Naive B cell (primary cell): ENCODE measurements around the gene SLC5A8. TPM values are rescaled to one million over a fixed set of nuclear protein-coding genes. Genes with fewer than 3 reads are reported as not detected.
A peak's percentile ranks its signal among the peaks of the same experiment; 100 is the strongest.

Experiments used
- ATAC-seq, 2 donors: fragments of 150-1000 bp; cut with Tn5 transposase; 2 replicates each; pipeline ENCODE4 v1.10.0; 2021; ENCODE audit warnings: low read depth in 2 of 2, mild to moderate bottlenecking in 2 of 2, moderate library complexity in 2 of 2
- DNase-seq: peaks from one replicate; pipeline ENCODE4 v3.0.0; 2022
- H3K27ac Mint-ChIP-seq, 6 donors: one replicate each; pipeline ENCODE4 v1.8.0; 2020 to 2022; ENCODE audit warnings: mild to moderate bottlenecking in 6 of 6, mixed read lengths in 6 of 6, moderate library complexity in 5 of 6, inconsistent platforms in 2 of 6
- H3K27me3 Mint-ChIP-seq, 3 donors: one replicate each; pipeline ENCODE4 v1.8.0; 2021 to 2022; ENCODE audit warnings: mixed read lengths in 3 of 3, mild to moderate bottlenecking in 1 of 3
- H3K36me3 Mint-ChIP-seq, 2 donors: one replicate each; pipeline ENCODE4 v1.8.0; 2020 to 2022; ENCODE audit warnings: mixed read lengths in 2 of 2, inconsistent platforms in 1 of 2, mild to moderate bottlenecking in 1 of 2
- H3K4me1 Mint-ChIP-seq, 3 donors: one replicate each; pipeline ENCODE4 v1.8.0; 2020 to 2022; ENCODE audit warnings: mixed read lengths in 3 of 3, inconsistent platforms in 1 of 3, mild to moderate bottlenecking in 1 of 3, moderate library complexity in 1 of 3
- H3K4me3 Mint-ChIP-seq, 8 donors: one replicate each; pipeline ENCODE4 v1.8.0; 2020 to 2022; ENCODE audit warnings: mild to moderate bottlenecking in 8 of 8, mixed read lengths in 8 of 8, moderate library complexity in 8 of 8, inconsistent platforms in 2 of 8
- H3K9me3 Mint-ChIP-seq, 7 donors: one replicate each; pipeline ENCODE4 v1.8.0; 2020 to 2022; ENCODE audit warnings: mixed read lengths in 7 of 7, mild to moderate bottlenecking in 5 of 7, inconsistent platforms in 2 of 7, moderate library complexity in 1 of 7
- polyA plus RNA-seq, 6 donors: library from polyadenylated mRNA; unstranded; fragments of 300-500 nt; fragmentation: Illumina TruSeq; gene quantifications; one replicate each; pipeline ENCODE4 v1.2.3, GENCODE V29; 2021; ENCODE audit warnings: low read depth in 6 of 6

Gene SLC5A8
- not detected for polyA plus RNA-seq

- no peak for ATAC-seq
- DNase-seq, result no peak
- Mint-ChIP-seq H3K9me3 (peaks cover 0 to 14% (median 6%) of the 10 kb centered on the region in 7 donors), H3K4me1 (no peaks in the 10 kb centered on the region), H3K36me3 (peaks cover 0 to 7% of the 10 kb centered on the region in 2 donors), H3K27me3 (peaks cover 21 to 43% (median 28%) of the 10 kb centered on the region in 3 donors), H3K4me3 (no peak within 1 kb of the TSS), H3K27ac (no peak within 1 kb of the TSS)
Measured at GRCh38 chr12:101209319-101210302, at the start of gene SLC5A8. TSS of gene SLC5A8 (minus strand) at chr12:101210238. CDS start at chr12:101209848, 390 bp downstream.

GRCh38 chr12:101257357-101257756, 47.3 kb upstream of the SLC5A8 start:
- H3K27ac Mint-ChIP-seq, result no peak overlapping the region
- H3K27me3 Mint-ChIP-seq, result peaks cover 5 to 12% (median 9%) of the 10 kb centered on the region in 3 donors
- no peaks in the 10 kb centered on the region for H3K4me1 Mint-ChIP-seq
- ATAC-seq (no peak), DNase-seq (no peak)
- H3K9me3 Mint-ChIP-seq, result peaks cover 0 to 13% (median 6%) of the 10 kb centered on the region in 7 donors
- no peaks in the 10 kb centered on the region for H3K36me3 Mint-ChIP-seq
- peak overlapping the region in 1 of 8 donors; percentile 8 for H3K4me3 Mint-ChIP-seq

GRCh38 chr12:101256266-101256665, 46.2 kb upstream of the SLC5A8 start:
- no peak overlapping the region for H3K27ac Mint-ChIP-seq
- H3K36me3 Mint-ChIP-seq, result no peaks in the 10 kb centered on the region
- H3K4me1 Mint-ChIP-seq, result no peaks in the 10 kb centered on the region
- H3K27me3 Mint-ChIP-seq, result peaks cover 5 to 13% (median 9%) of the 10 kb centered on the region in 3 donors
- no peak for ATAC-seq
- peaks cover 0 to 13% (median 6%) of the 10 kb centered on the region in 7 donors for H3K9me3 Mint-ChIP-seq
- no peak for DNase-seq
- H3K4me3 Mint-ChIP-seq, result no peak overlapping the region

- Mint-ChIP-seq H3K9me3 (peaks cover 0 to 8% (median 3%) of the 10 kb centered on the region in 7 donors), H3K4me3 (no peak overlapping the region), H3K27ac (no peak overlapping the region), H3K36me3 (peaks cover 0 to 4% of the 10 kb centered on the region in 2 donors), H3K27me3 (peaks cover 0 to 6% (median 0%) of the 10 kb centered on the region in 3 donors), H3K4me1 (no peaks in the 10 kb centered on the region)
- ATAC-seq (no peak), DNase-seq (no peak)
Measured at GRCh38 chr12:101243616-101244015, 33.6 kb upstream of the SLC5A8 start.

- Mint-ChIP-seq H3K36me3 (peaks cover 0 to 7% of the 10 kb centered on the region in 2 donors), H3K27ac (no peak overlapping the region), H3K4me1 (no peaks in the 10 kb centered on the region), H3K9me3 (peaks cover 0 to 12% (median 6%) of the 10 kb centered on the region in 7 donors), H3K27me3 (peaks cover 0 to 11% (median 0%) of the 10 kb centered on the region in 3 donors), H3K4me3 (no peak overlapping the region)
- no peak for DNase-seq
- no peak for ATAC-seq
Measured at GRCh38 chr12:101243074-101243473, 33.0 kb upstream of the SLC5A8 start.

- no peak for DNase-seq
- Mint-ChIP-seq H3K4me3 (no peak overlapping the region), H3K36me3 (peaks cover 0 to 7% of the 10 kb centered on the region in 2 donors), H3K4me1 (no peaks in the 10 kb centered on the region), H3K27ac (no peak overlapping the region), H3K27me3 (peaks cover 0 to 7% (median 0%) of the 10 kb centered on the region in 3 donors), H3K9me3 (peaks cover 0 to 12% (median 6%) of the 10 kb centered on the region in 7 donors)
- ATAC-seq, result no peak
Measured at GRCh38 chr12:101238800-101239329, 28.8 kb upstream of the SLC5A8 start.

- Mint-ChIP-seq H3K27ac (no peak overlapping the region), H3K36me3 (peaks cover 0 to 7% of the 10 kb centered on the region in 2 donors), H3K4me3 (no peak overlapping the region), H3K9me3 (peaks cover 0 to 12% (median 6%) of the 10 kb centered on the region in 7 donors), H3K27me3 (peaks cover 0 to 7% (median 0%) of the 10 kb centered on the region in 3 donors), H3K4me1 (no peaks in the 10 kb centered on the region)
- DNase-seq (no peak), ATAC-seq (no peak)
Measured at GRCh38 chr12:101238306-101238705, 28.3 kb upstream of the SLC5A8 start.

- Mint-ChIP-seq H3K9me3 (peaks cover 0 to 8% (median 5%) of the 10 kb centered on the region in 7 donors), H3K4me3 (no peak overlapping the region), H3K27me3 (peaks cover 5 to 7% (median 7%) of the 10 kb centered on the region in 3 donors), H3K27ac (no peak overlapping the region), H3K36me3 (peaks cover 0 to 7% of the 10 kb centered on the region in 2 donors), H3K4me1 (peaks cover 0 to 2% (median 0%) of the 10 kb centered on the region in 3 donors)
- no peak for DNase-seq
- ATAC-seq, result no peak
Measured at GRCh38 chr12:101235686-101236085, 25.6 kb upstream of the SLC5A8 start.

GRCh38 chr12:101231636-101232035, 21.6 kb upstream of the SLC5A8 start:
- ATAC-seq, result no peak

GRCh38 chr12:101230547-101230946, 20.5 kb upstream of the SLC5A8 start:
- Mint-ChIP-seq H3K27me3 (peaks cover 4 to 7% (median 5%) of the 10 kb centered on the region in 3 donors), H3K36me3 (no peaks in the 10 kb centered on the region), H3K4me3 (peak overlapping the region in 1 of 8 donors; percentile 21), H3K4me1 (peaks cover 0 to 2% (median 0%) of the 10 kb centered on the region in 3 donors), H3K9me3 (no peaks in the 10 kb centered on the region), H3K27ac (no peak overlapping the region)
- ATAC-seq (no peak), DNase-seq (no peak)

More at GRCh38 chr12:101231636-101232035, 21.6 kb upstream of the SLC5A8 start:
- peak overlapping the region in 1 of 6 donors; percentile 52 for H3K27ac Mint-ChIP-seq
- no peak overlapping the region for H3K4me3 Mint-ChIP-seq
- H3K27me3 Mint-ChIP-seq, result peaks cover 4 to 7% (median 5%) of the 10 kb centered on the region in 3 donors
- no peak for DNase-seq
- H3K36me3 Mint-ChIP-seq, result no peaks in the 10 kb centered on the region
- no peaks in the 10 kb centered on the region for H3K9me3 Mint-ChIP-seq
- peaks cover 0 to 2% (median 0%) of the 10 kb centered on the region in 3 donors for H3K4me1 Mint-ChIP-seq

- peaks cover 0 to 2% (median 0%) of the 10 kb centered on the region in 3 donors for H3K4me1 Mint-ChIP-seq
- H3K27ac Mint-ChIP-seq, result no peak overlapping the region
- H3K4me3 Mint-ChIP-seq, result no peak overlapping the region
- no peaks in the 10 kb centered on the region for H3K36me3 Mint-ChIP-seq
- no peaks in the 10 kb centered on the region for H3K9me3 Mint-ChIP-seq
- ATAC-seq (no peak), DNase-seq (no peak)
- H3K27me3 Mint-ChIP-seq, result peaks cover 4 to 7% (median 5%) of the 10 kb centered on the region in 3 donors
Measured at GRCh38 chr12:101229841-101230241, 19.8 kb upstream of the SLC5A8 start.

GRCh38 chr12:101221301-101221700, 11.3 kb upstream of the SLC5A8 start:
- H3K4me1 Mint-ChIP-seq, result no peaks in the 10 kb centered on the region
- no peak for ATAC-seq
- peaks cover 0 to 13% (median 1%) of the 10 kb centered on the region in 7 donors for H3K9me3 Mint-ChIP-seq
- H3K27me3 Mint-ChIP-seq, result peaks cover 7 to 12% (median 9%) of the 10 kb centered on the region in 3 donors
- peaks cover 0 to 7% of the 10 kb centered on the region in 2 donors for H3K36me3 Mint-ChIP-seq
- no peak overlapping the region for H3K27ac Mint-ChIP-seq
- DNase-seq, result no peak
- H3K4me3 Mint-ChIP-seq, result no peak overlapping the region

GRCh38 chr12:101216810-101217209, 6.8 kb upstream of the SLC5A8 start:
- peaks cover 0 to 6% (median 0%) of the 10 kb centered on the region in 3 donors for H3K27me3 Mint-ChIP-seq
- H3K27ac Mint-ChIP-seq, result no peak overlapping the region
- no peak for DNase-seq
- no peak for ATAC-seq
- H3K9me3 Mint-ChIP-seq, result peaks cover 5 to 40% (median 16%) of the 10 kb centered on the region in 7 donors
- H3K36me3 Mint-ChIP-seq, result peaks cover 11 to 14% of the 10 kb centered on the region in 2 donors
- H3K4me3 Mint-ChIP-seq, result no peak overlapping the region
- no peaks in the 10 kb centered on the region for H3K4me1 Mint-ChIP-seq
